Mesenchymal stem cell (in vitro differentiated cells and primary cell): ENCODE measurements around the gene PRR3.

Source experiments
- DNase-seq: peaks from one replicate; pipeline ENCODE4 v3.0.0-alpha.2; 2013
- H2AFZ ChIP-seq: one replicate; pipeline ENCODE4 v1.6.1; 2013; ENCODE audit warnings: low read depth, mild to moderate bottlenecking, control low read depth, inconsistent platforms, low read length, moderate library complexity
- H2AK5ac ChIP-seq: 2 replicates; pipeline ENCODE4 v1.6.1; 2013; ENCODE audit warnings: low read length, moderate library complexity, mild to moderate bottlenecking, inconsistent platforms; ENCODE audit not compliant: severe bottlenecking
- H2BK120ac ChIP-seq: one replicate; pipeline ENCODE4 v1.6.1; 2013; ENCODE audit warnings: low read depth, mild to moderate bottlenecking, inconsistent platforms, low read length, moderate library complexity
- H2BK12ac ChIP-seq, 2 experiments: one replicate each; pipeline ENCODE4 v1.6.1; 2013; ENCODE audit warnings: inconsistent platforms in 2 of 2, low read length in 2 of 2, mild to moderate bottlenecking in 2 of 2, moderate library complexity in 2 of 2, control low read depth in 1 of 2
- H2BK15ac ChIP-seq: one replicate; pipeline ENCODE4 v1.6.1; 2013; ENCODE audit warnings: mild to moderate bottlenecking, low read depth, inconsistent platforms; ENCODE audit not compliant: poor library complexity, severe bottlenecking
- H2BK5ac ChIP-seq: 2 replicates; pipeline ENCODE4 v1.6.1; 2013; ENCODE audit warnings: low read depth, mild to moderate bottlenecking, low read length, control low read depth, inconsistent platforms; ENCODE audit not compliant: poor library complexity, severe bottlenecking
- H3K14ac ChIP-seq, 2 experiments: one replicate each; pipeline ENCODE4 v1.6.1; 2013; ENCODE audit warnings: inconsistent platforms in 2 of 2, low read length in 2 of 2, control low read depth in 1 of 2, mild to moderate bottlenecking in 1 of 2, moderate library complexity in 1 of 2
- H3K18ac ChIP-seq, 2 experiments: one replicate each; pipeline ENCODE4 v1.6.1; 2013; ENCODE audit warnings: inconsistent platforms in 2 of 2, low read length in 2 of 2, control low read depth in 1 of 2, low read depth in 1 of 2, mild to moderate bottlenecking in 1 of 2
- H3K23ac ChIP-seq, 2 experiments: one replicate each; pipeline ENCODE4 v1.6.1; 2013; ENCODE audit warnings: inconsistent platforms in 2 of 2, low read length in 2 of 2, mild to moderate bottlenecking in 2 of 2, moderate library complexity in 2 of 2, control low read depth in 1 of 2
- H3K27ac ChIP-seq: 2 replicates; pipeline ENCODE4 v1.5.1; 2013; ENCODE audit warnings: mild to moderate bottlenecking, moderate library complexity, low read length, control low read depth, inconsistent platforms; ENCODE audit not compliant: poor library complexity, severe bottlenecking
- H3K27me3 ChIP-seq, 2 experiments: 2 replicates each; pipeline versions ENCODE4 v1.6.1 to v1.7.0; 2013; ENCODE audit warnings: low read length in 2 of 2, mild to moderate bottlenecking in 2 of 2, moderate library complexity in 2 of 2, control low read depth in 1 of 2, inconsistent platforms in 1 of 2; ENCODE audit not compliant: control insufficient read depth in 1 of 2, insufficient read depth in 1 of 2
- H3K36me3 ChIP-seq, 2 experiments: 2 replicates each; pipeline versions ENCODE4 v1.6.1 to v1.7.0; 2013; ENCODE audit warnings: low read length in 2 of 2, control low read depth in 1 of 2, inconsistent platforms in 1 of 2, low read depth in 1 of 2, mild to moderate bottlenecking in 1 of 2; ENCODE audit not compliant: insufficient read depth in 2 of 2, control insufficient read depth in 1 of 2
- H3K4ac ChIP-seq, 2 experiments: one replicate each; pipeline ENCODE4 v1.6.1; 2013; ENCODE audit warnings: inconsistent platforms in 2 of 2, low read length in 2 of 2, mild to moderate bottlenecking in 2 of 2, moderate library complexity in 2 of 2, control low read depth in 1 of 2, low read depth in 1 of 2
- H3K4me1 ChIP-seq: 2 replicates; pipeline ENCODE4 v1.6.1; 2013; ENCODE audit warnings: low read depth, low read length, control low read depth; ENCODE audit not compliant: control insufficient read depth, insufficient read depth
- H3K4me2 ChIP-seq: 2 replicates; pipeline ENCODE4 v1.6.1; 2013; ENCODE audit warnings: low read length, mild to moderate bottlenecking, inconsistent platforms; ENCODE audit not compliant: poor library complexity, severe bottlenecking
- H3K4me3 ChIP-seq, 2 experiments: 2 replicates each; pipeline versions ENCODE4 v1.5.1 to v1.7.0; 2013; ENCODE audit warnings: low read length in 2 of 2, mild to moderate bottlenecking in 2 of 2, control low read depth in 1 of 2, low read depth in 1 of 2; ENCODE audit not compliant: insufficient read depth in 1 of 2
- H3K79me1 ChIP-seq: replicated peaks from 2 replicates; pipeline ENCODE4 v1.6.1; 2013; ENCODE audit warnings: mild to moderate bottlenecking, control low read depth, low read length, inconsistent platforms; ENCODE audit not compliant: poor library complexity, severe bottlenecking
- H3K9ac ChIP-seq: 2 replicates; pipeline ENCODE4 v1.7.0; 2013; ENCODE audit warnings: mild to moderate bottlenecking, low read length, moderate library complexity
- H3K9me3 ChIP-seq: 2 replicates; pipeline ENCODE4 v1.7.0; 2013; ENCODE audit warnings: mild to moderate bottlenecking, low read length; ENCODE audit not compliant: control insufficient read depth
- H4K8ac ChIP-seq: one replicate; pipeline ENCODE4 v1.6.1; 2013; ENCODE audit warnings: inconsistent platforms, mild to moderate bottlenecking, low read length, moderate library complexity
- H4K91ac ChIP-seq: one replicate; pipeline ENCODE4 v1.6.1; 2013; ENCODE audit warnings: mild to moderate bottlenecking, low read length, inconsistent platforms
- WGBS: methylation state at CpG from one replicate; pipeline ENCODE4 v1.1.7; 2013; ENCODE audit warnings: mixed read lengths; 5-methylcytosine and 5-hydroxymethylcytosine counted together

Gene PRR3

GRCh38 chr6:30568245-30568644 is 11.2 kb downstream of the PRR3 start:
- Histone ChIP-seq H2BK15ac (no peak overlapping the region), H2AK5ac (no peak overlapping the region), H2AFZ (no peak overlapping the region), H3K4me1 (peaks cover 7% of the 10 kb centered on the region), H2BK5ac (no peak overlapping the region), H3K4me3 (no peak overlapping the region), H4K91ac (no peak overlapping the region), H3K27me3 (no peaks in the 10 kb centered on the region), H3K79me1 (peaks cover 3% of the 10 kb centered on the region), H4K8ac (no peak overlapping the region), H3K23ac (no peak overlapping the region), H3K36me3 (peaks cover 0 to 14% of the 10 kb centered on the region in 2 experiments), H3K4ac (no peak overlapping the region), H3K4me2 (no peak overlapping the region), H3K9ac (no peak overlapping the region), H2BK12ac (no peak overlapping the region), H2BK120ac (no peak overlapping the region), H3K9me3 (no peaks in the 10 kb centered on the region), H3K27ac (no peak overlapping the region), H3K14ac (no peak overlapping the region), H3K18ac (no peak overlapping the region)
- 80% methylated on average over 2 of the region's 3 CpGs for WGBS
- no peak for DNase-seq

DNA sequence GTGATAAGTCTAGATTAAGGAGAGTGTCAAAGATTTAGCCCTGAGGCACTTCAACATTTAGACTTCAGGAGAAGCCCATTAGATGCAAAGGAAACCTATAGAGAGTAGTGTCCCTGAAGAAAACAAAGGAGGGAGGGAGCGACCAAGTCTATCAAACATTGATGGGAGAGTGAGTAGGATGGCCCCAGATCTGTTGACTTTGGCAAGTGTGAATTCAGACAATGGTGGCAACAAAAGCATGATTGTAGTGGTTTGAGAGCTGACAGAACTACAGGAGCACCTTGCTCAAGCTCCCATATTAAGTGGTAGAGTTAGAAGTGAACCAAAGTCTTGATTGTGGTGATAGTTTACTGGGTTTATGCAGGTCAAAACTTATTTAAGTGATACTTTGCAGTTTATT is 13.2 kb downstream of the PRR3 start:
- H2BK5ac ChIP-seq, result no peak overlapping the region
- peaks cover 1% of the 10 kb centered on the region for H3K79me1 ChIP-seq
- H3K14ac ChIP-seq, result no peak overlapping the region
- no peak overlapping the region for H3K23ac ChIP-seq
- 86% methylated on average over 1 of the region's 1 CpG for WGBS
- H3K27ac ChIP-seq, result no peak overlapping the region
- H3K4me3 ChIP-seq, result peak overlapping the region in 1 of 2 experiments; percentile 99
- peaks cover 0 to 16% of the 10 kb centered on the region in 2 experiments for H3K36me3 ChIP-seq
- H3K18ac ChIP-seq, result no peak overlapping the region
- no peak overlapping the region for H4K91ac ChIP-seq
- H2BK12ac ChIP-seq, result no peak overlapping the region
- H2AK5ac ChIP-seq, result no peak overlapping the region
- no peak overlapping the region for H3K4ac ChIP-seq
- DNase-seq, result no peak
- H3K9ac ChIP-seq, result peak overlapping the region; percentile 98
- no peak overlapping the region for H2AFZ ChIP-seq
- no peak overlapping the region for H2BK120ac ChIP-seq
- H2BK15ac ChIP-seq, result no peak overlapping the region
- no peak overlapping the region for H4K8ac ChIP-seq
- H3K27me3 ChIP-seq, result no peaks in the 10 kb centered on the region
- peaks cover 11% of the 10 kb centered on the region for H3K4me1 ChIP-seq
- H3K4me2 ChIP-seq, result no peak overlapping the region
- H3K9me3 ChIP-seq, result no peaks in the 10 kb centered on the region

DNA sequence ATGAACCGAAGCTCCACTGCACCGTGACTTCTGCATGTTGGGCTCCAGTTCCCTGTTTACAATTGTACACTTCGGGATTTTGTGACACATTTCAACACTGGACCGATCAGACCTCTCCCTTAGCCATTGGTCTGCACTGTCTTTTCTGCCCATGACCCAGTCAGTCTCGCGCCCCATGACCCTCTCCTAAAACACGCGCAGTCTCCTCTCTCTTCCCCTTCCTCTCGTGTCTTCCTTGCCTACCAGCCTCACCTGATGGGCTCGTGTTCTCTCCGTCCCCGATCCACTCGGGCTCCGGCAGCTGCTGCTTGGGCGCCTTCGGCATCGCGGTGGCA is 13.6 kb downstream of the PRR3 start:
- H3K9ac ChIP-seq, result peak overlapping the region; percentile 98
- peak overlapping the region; percentile 56 to 99 for H3K4me3 ChIP-seq
- H3K4me2 ChIP-seq, result peak overlapping the region; percentile 55
- no peak overlapping the region for H4K91ac ChIP-seq
- no peaks in the 10 kb centered on the region for H3K9me3 ChIP-seq
- peak overlapping the region; percentile 14 for H3K27ac ChIP-seq
- no peak overlapping the region for H2BK15ac ChIP-seq
- peak overlapping the region; percentile 17 to 68 for H3K18ac ChIP-seq
- H3K4me1 ChIP-seq, result peaks cover 11% of the 10 kb centered on the region
- H2BK12ac ChIP-seq, result no peak overlapping the region
- H3K23ac ChIP-seq, result no peak overlapping the region
- 11% methylated on average over 14 of the region's 18 CpGs for WGBS
- no peak overlapping the region for H3K14ac ChIP-seq
- peaks cover 0 to 20% of the 10 kb centered on the region in 2 experiments for H3K36me3 ChIP-seq
- H3K27me3 ChIP-seq, result no peaks in the 10 kb centered on the region
- peaks cover 1% of the 10 kb centered on the region for H3K79me1 ChIP-seq
- H2BK120ac ChIP-seq, result no peak overlapping the region
- H2AFZ ChIP-seq, result peak overlapping the region; percentile 72
- no peak overlapping the region for H3K4ac ChIP-seq
- no peak for DNase-seq
- H2BK5ac ChIP-seq, result no peak overlapping the region
- peak overlapping the region; percentile 24 for H4K8ac ChIP-seq
- no peak overlapping the region for H2AK5ac ChIP-seq

GRCh38 chr6:30571075-30571761 is 14.1 kb downstream of the PRR3 start, which contains the start of gene ABCF1:
Gene ABCF1 (plus strand): TSS chr6:30571442. CDS start chr6:30571488, 46 bp downstream.
- H3K4me1 ChIP-seq, result peaks cover 11% of the 10 kb centered on the region
- peak within 1 kb of the TSS; percentile 65 for H2BK120ac ChIP-seq
- no peak within 1 kb of the TSS for H2BK12ac ChIP-seq
- H3K27me3 ChIP-seq, result no peaks in the 10 kb centered on the region
- peak within 1 kb of the TSS; percentile 80 for H3K4me2 ChIP-seq
- H2BK15ac ChIP-seq, result peak within 1 kb of the TSS; percentile 29
- H3K18ac ChIP-seq, result peak within 1 kb of the TSS; percentile 90 to 98
- peak within 1 kb of the TSS; percentile 86 for H4K91ac ChIP-seq
- WGBS, result under 1% methylated on average over 56 of the region's 59 CpGs
- H3K9me3 ChIP-seq, result no peaks in the 10 kb centered on the region
- H2AK5ac ChIP-seq, result no peak within 1 kb of the TSS
- peak within 1 kb of the TSS in 1 of 2 experiments; percentile 98 for H3K14ac ChIP-seq
- peak within 1 kb of the TSS; percentile 90 for H3K27ac ChIP-seq
- H2AFZ ChIP-seq, result peak within 1 kb of the TSS; percentile 99
- H2BK5ac ChIP-seq, result peak within 1 kb of the TSS; percentile 54
- peak within 1 kb of the TSS; percentile 88 for H4K8ac ChIP-seq
- peak within 1 kb of the TSS; percentile 98 for H3K9ac ChIP-seq
- peaks cover 1% of the 10 kb centered on the region for H3K79me1 ChIP-seq
- peak within 1 kb of the TSS in 1 of 2 experiments; percentile 94 for H3K23ac ChIP-seq
- H3K4me3 ChIP-seq, result peak within 1 kb of the TSS; percentile 81 to 99
- peak; percentile 97 for DNase-seq
- peak within 1 kb of the TSS; percentile 90 to 99 for H3K4ac ChIP-seq
- peaks cover 0 to 20% of the 10 kb centered on the region in 2 experiments for H3K36me3 ChIP-seq
